Ishikawa (cell line): Measurements from ENCODE around the gene FAM222B.

Experiments used
- CEBPB ChIP-seq: IDR thresholded peaks from 2 replicates; pipeline ENCODE4 v1.6.1; 2012
- CREB1 ChIP-seq: IDR thresholded peaks from 2 replicates; pipeline ENCODE4 v1.6.1; 2012; ENCODE audit warnings: low read depth
- EGR1 ChIP-seq: IDR thresholded peaks from 2 replicates; pipeline ENCODE4 v1.6.1; 2012
- EP300 ChIP-seq: IDR thresholded peaks from 2 replicates; pipeline ENCODE4 v1.6.1; 2012; ENCODE audit warnings: borderline replicate concordance
- FOXM1 ChIP-seq: IDR thresholded peaks from 2 replicates; pipeline ENCODE4 v1.6.1; 2012; ENCODE audit warnings: low read depth, borderline replicate concordance
- NFIC ChIP-seq: IDR thresholded peaks from 2 replicates; pipeline ENCODE4 v1.6.1; 2012
- RAD21 ChIP-seq: IDR thresholded peaks from 2 replicates; pipeline ENCODE4 v1.6.1; 2012; ENCODE audit warnings: low read depth
- REST ChIP-seq: IDR thresholded peaks from 2 replicates; pipeline ENCODE4 v1.6.1; 2012; ENCODE audit warnings: low read depth, mild to moderate bottlenecking
- TAF1 ChIP-seq: IDR thresholded peaks from 2 replicates; pipeline ENCODE4 v1.6.1; 2012; ENCODE audit warnings: low read depth, mild to moderate bottlenecking
- TCF12 ChIP-seq: IDR thresholded peaks from 2 replicates; pipeline ENCODE4 v1.6.1; 2012; ENCODE audit warnings: low read depth
- TEAD4 ChIP-seq: IDR thresholded peaks from 2 replicates; pipeline ENCODE4 v1.6.1; 2012
- USF1 ChIP-seq: IDR thresholded peaks from 2 replicates; pipeline ENCODE4 v1.6.1; 2012
- YY1 ChIP-seq: IDR thresholded peaks from 2 replicates; pipeline ENCODE4 v1.6.1; 2012; ENCODE audit warnings: low read depth
- ZBTB7A ChIP-seq: IDR thresholded peaks from 2 replicates; pipeline ENCODE4 v1.6.1; 2012; ENCODE audit warnings: low read depth
- TF ChIP-seq, protein P1 (sequence below): IDR thresholded peaks from 2 replicates; pipeline ENCODE4 v1.6.1; 2012

Gene FAM222B

DNA sequence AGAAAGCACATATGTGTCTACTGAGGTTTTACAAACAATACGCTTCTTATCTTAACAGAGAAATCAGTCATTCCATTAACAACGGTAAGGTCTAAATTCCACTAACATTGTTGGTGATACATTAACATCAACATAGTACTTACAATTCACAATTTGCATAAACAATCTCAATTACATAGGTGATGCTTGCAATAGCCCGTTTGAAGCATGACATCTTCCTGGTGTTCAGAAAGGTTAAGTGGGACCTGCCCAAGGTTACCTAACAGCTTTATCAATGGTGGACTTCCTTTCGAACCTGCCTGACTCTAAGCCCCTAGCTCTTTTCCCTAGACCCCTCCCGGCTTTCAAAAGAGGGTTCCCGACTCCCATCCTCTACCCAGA, 699 bp downstream of the FAM222B start:
- no peak for TF ChIP-seq FOXM1
- no peak for TF ChIP-seq TAF1
- TF ChIP-seq EGR1 = no peak
- TF ChIP-seq EP300 = no peak
- no peak for TF ChIP-seq ZBTB7A
- TF ChIP-seq TCF12 = no peak
- no peak for TF ChIP-seq CREB1
- TF ChIP-seq RAD21 = no peak
- TF ChIP-seq YY1 = no peak

- TF ChIP-seq, protein P1, sequence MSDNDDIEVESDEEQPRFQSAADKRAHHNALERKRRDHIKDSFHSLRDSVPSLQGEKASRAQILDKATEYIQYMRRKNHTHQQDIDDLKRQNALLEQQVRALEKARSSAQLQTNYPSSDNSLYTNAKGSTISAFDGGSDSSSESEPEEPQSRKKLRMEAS = no peak
- TF ChIP-seq USF1 = no peak
- no peak for TF ChIP-seq CREB1
- TF ChIP-seq YY1 = no peak
- TF ChIP-seq FOXM1 = no peak
- no peak for TF ChIP-seq TAF1
- no peak for TF ChIP-seq REST
- no peak for TF ChIP-seq CEBPB
- no peak for TF ChIP-seq EP300
- no peak for TF ChIP-seq TEAD4
- TF ChIP-seq ZBTB7A = no peak
- TF ChIP-seq RAD21 = no peak
These were observed 3.4 kb downstream of the FAM222B start for GRCh38 chr17:28839221-28839620.

DNA sequence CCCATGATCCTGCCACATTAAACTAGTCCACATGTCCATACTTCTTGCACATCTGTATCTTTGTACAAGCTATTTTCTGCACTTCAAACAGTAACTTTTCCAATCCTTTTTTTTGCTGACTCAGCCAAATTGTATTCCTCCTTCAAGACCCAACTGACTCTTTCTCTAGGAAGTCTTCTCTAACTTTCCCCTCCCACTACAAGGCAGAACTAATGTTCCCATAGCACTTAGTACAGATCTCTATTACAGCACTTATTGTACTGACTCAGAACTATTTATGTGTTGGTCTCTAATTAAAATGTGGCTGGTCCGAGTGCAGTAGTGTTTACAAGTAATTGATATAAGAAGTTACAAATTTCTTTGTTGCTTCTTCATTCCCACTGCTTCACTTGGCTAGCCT, 8.2 kb downstream of the FAM222B start:
- TF ChIP-seq YY1 (no peak), ZBTB7A (no peak), RAD21 (no peak), NFIC (no peak), CREB1 (no peak), EP300 (no peak), USF1 (no peak), FOXM1 (no peak), TCF12 (no peak), EGR1 (no peak), TEAD4 (no peak), TAF1 (no peak), CEBPB (no peak), REST (no peak)
- TF ChIP-seq, protein P1 = no peak

- TF ChIP-seq RAD21 (no peak), USF1 (no peak), EP300 (no peak), CREB1 (no peak), ZBTB7A (no peak), NFIC (no peak), FOXM1 (no peak), TCF12 (no peak)
These were observed 14.1 kb downstream of the FAM222B start for GRCh38 chr17:28828294-28829040.

GRCh38 chr17:28827672-28828071, 14.9 kb downstream of the FAM222B start:
- TF ChIP-seq ZBTB7A = no peak
- TF ChIP-seq TAF1 = no peak
- TF ChIP-seq RAD21 = no peak
- no peak for TF ChIP-seq EGR1
- TF ChIP-seq YY1 = no peak
- no peak for TF ChIP-seq CEBPB
- TF ChIP-seq TEAD4 = no peak
- TF ChIP-seq REST = no peak
- no peak for TF ChIP-seq FOXM1
- no peak for TF ChIP-seq NFIC
- no peak for TF ChIP-seq CREB1
- TF ChIP-seq EP300 = no peak
